Ascending aorta (tissue), 2 donors: ENCODE data around the gene KCNIP4. TPM values are rescaled to one million over a fixed set of nuclear protein-coding genes. Genes with fewer than 3 reads are reported as not detected.

Source experiments
- DNase-seq, 2 donors: peaks; one replicate each; pipeline ENCODE4 v3.0.0-alpha.2; 2019; ENCODE audit warnings: low spot score in 2 of 2
- H3K27ac ChIP-seq, 2 donors: fragments of 200-600 bp; sonication (generic); one replicate each; pipeline ENCODE4 v1.5.1; 2016 to 2017; ENCODE audit warnings: mild to moderate bottlenecking in 1 of 2
- H3K27me3 ChIP-seq: fragments of 200-600 bp; sonication (generic); one replicate; pipeline ENCODE4 v1.5.1; 2017
- H3K36me3 ChIP-seq, 2 donors: fragments of 200-600 bp; sonication (generic); one replicate each; pipeline ENCODE4 v1.5.1; 2016
- H3K4me1 ChIP-seq, 2 donors: fragments of 200-600 bp; sonication (generic); one replicate each; pipeline ENCODE4 v1.5.1; 2016 to 2017; ENCODE audit warnings: mild to moderate bottlenecking in 1 of 2
- H3K4me3 ChIP-seq, 2 donors: fragments of 200-600 bp; sonication (generic); one replicate each; pipeline ENCODE4 v1.5.1; 2016 to 2017; ENCODE audit warnings: mild to moderate bottlenecking in 1 of 2
- H3K9me3 ChIP-seq, 2 donors: fragments of 200-600 bp; sonication (generic); one replicate each; pipeline ENCODE4 v1.5.1; 2016
- CTCF ChIP-seq, 3 experiments: fragments of 200-600 bp in 2 of 3; fragments of 450-650 bp in 1 of 3; sonication (generic) in 2 of 3; IDR thresholded peaks; one replicate each; pipeline ENCODE4 v1.5.1; 2016 to 2019; ENCODE audit warnings: antibody characterized with exemption in 3 of 3, mild to moderate bottlenecking in 1 of 3, moderate library complexity in 1 of 3
- intact Hi-C: fragments of 100-400 bp; cut with DNase I; formaldehyde crosslinking; loops from one replicate; pipeline ENCODE4 v1.15.1; 2023
- total RNA-seq: library from RNA; depleted of rRNA; stranded (reverse); fragments of >200 nt; gene quantifications from one replicate; pipeline ENCODE4 v1.1.0, GENCODE V29; 2016

KCNIP4 gene
- total RNA-seq, 1 donor from 2014 or later, result not detected

- Histone ChIP-seq H3K36me3 (no peaks in the 10 kb centered on the region), H3K27me3 (no peaks in the 10 kb centered on the region), H3K4me1 (no peaks in the 10 kb centered on the region), H3K9me3 (no peaks in the 10 kb centered on the region), H3K27ac (no peak overlapping the region), H3K4me3 (no peak overlapping the region)
- no peak for DNase-seq
- intact Hi-C loops, result no loop called here
- TF ChIP-seq CTCF (IDR thresholded peaks at IDR 0.05), result no peak
Measured at GRCh38 chr4:21752616-21753015, 196.0 kb downstream of the KCNIP4 start.

DNA sequence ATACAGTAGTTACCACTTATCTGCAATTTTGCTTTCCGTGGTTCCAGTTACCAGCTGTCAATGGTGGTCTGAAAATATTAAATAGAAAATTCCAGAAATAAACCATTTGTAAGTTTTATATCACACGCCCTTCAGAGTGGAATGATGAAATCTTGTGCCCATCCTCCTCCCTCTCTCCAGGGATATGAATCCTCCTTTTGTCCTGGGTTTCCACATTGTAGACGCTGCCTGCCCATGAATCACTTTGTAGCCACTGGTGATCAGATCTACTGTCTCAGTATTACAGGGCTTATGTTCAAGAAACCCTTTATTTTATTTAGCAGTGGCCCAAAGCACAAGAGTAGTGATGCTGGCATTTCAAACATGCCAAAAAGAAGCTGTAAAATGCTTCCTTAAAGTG lies 198.6 kb downstream of the KCNIP4 start:
- H3K36me3 ChIP-seq, result no peaks in the 10 kb centered on the region
- TF ChIP-seq CTCF (IDR thresholded peaks at IDR 0.05), result no peak
- no peaks in the 10 kb centered on the region for H3K27me3 ChIP-seq
- DNase-seq, result no peak
- H3K27ac ChIP-seq, result no peak overlapping the region
- H3K9me3 ChIP-seq, result no peaks in the 10 kb centered on the region
- H3K4me3 ChIP-seq, result no peak overlapping the region
- H3K4me1 ChIP-seq, result no peaks in the 10 kb centered on the region
- intact Hi-C loops, result no loop called here

DNA sequence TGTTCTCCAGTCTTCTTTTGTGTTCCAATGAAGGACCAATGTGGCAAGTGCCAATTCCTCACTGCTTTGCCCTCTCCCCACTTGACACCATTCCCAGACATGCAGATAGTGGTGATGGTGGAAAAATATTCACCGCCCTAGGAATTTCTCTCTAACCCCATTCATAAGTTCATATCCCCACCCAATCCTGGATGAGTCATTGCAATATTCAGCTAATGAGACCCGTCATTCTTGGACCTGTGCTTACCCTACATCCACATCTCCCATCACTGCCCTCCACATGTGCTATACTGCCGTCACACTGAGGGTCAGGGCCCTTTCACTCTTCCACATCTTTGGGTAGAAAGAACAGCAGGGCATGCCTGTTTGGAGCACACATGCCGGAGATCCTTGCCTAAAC lies 199.2 kb downstream of the KCNIP4 start:
- Histone ChIP-seq H3K27me3 (no peaks in the 10 kb centered on the region), H3K4me3 (no peak overlapping the region), H3K27ac (no peak overlapping the region), H3K9me3 (no peaks in the 10 kb centered on the region), H3K4me1 (no peaks in the 10 kb centered on the region), H3K36me3 (no peaks in the 10 kb centered on the region)
- intact Hi-C loops, result no loop called here
- TF ChIP-seq CTCF (IDR thresholded peaks at IDR 0.05), result no peak
- no peak for DNase-seq

GRCh38 chr4:21744046-21744445 lies 204.5 kb downstream of the KCNIP4 start:
- no peak for TF ChIP-seq CTCF (IDR thresholded peaks at IDR 0.05)
- H3K27ac ChIP-seq, result no peak overlapping the region

DNA sequence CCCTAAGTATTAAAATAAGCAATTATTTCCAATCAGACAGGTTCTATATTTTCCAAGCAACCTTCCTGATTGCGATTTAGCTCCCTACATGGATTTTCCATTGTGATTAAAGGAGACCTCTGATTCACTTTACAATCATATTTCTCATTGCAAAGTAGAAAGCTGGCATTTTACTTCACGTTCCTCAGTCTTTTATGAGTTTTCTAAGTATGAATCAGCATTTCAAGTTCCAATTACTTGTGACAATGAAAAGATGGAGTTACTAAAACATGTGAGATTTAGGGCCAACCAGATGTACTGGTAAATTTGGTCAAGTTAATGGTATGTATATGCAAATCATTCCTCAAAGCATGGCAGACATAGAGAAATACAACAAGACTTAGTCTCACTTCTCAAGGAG lies 206.2 kb downstream of the KCNIP4 start:
- Histone ChIP-seq H3K9me3 (no peaks in the 10 kb centered on the region), H3K27me3 (no peaks in the 10 kb centered on the region), H3K27ac (no peak overlapping the region), H3K4me1 (no peaks in the 10 kb centered on the region), H3K4me3 (no peak overlapping the region), H3K36me3 (no peaks in the 10 kb centered on the region)
- no peak for DNase-seq
- intact Hi-C loops, result no loop called here
- no peak for TF ChIP-seq CTCF (IDR thresholded peaks at IDR 0.05)

More at GRCh38 chr4:21744046-21744445, 204.5 kb downstream of the KCNIP4 start:
- no peak overlapping the region for H3K4me3 ChIP-seq
- intact Hi-C loops, result no loop called here
- H3K9me3 ChIP-seq, result no peaks in the 10 kb centered on the region
- H3K36me3 ChIP-seq, result no peaks in the 10 kb centered on the region
- no peaks in the 10 kb centered on the region for H3K4me1 ChIP-seq
- DNase-seq, result no peak
- no peaks in the 10 kb centered on the region for H3K27me3 ChIP-seq

DNA sequence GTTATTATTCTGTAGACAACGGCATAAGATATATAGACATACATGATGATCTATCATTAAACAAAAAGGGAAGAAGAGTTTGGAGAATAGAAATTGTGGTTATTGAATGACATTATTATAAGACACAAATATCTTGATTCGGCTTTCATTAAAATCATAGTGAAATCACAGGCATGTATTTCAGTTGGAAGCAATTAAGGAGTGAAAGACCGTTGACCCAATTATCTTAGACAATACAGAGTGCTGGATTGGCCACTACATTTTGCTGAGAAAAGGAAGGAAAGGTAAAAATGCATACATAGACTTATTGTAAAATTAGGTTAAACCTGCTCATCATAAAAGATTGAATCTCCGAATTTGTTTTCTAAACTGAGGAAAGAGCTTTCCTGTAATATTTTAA lies 209.8 kb downstream of the KCNIP4 start:
- H3K4me1 ChIP-seq, result no peaks in the 10 kb centered on the region
- no peaks in the 10 kb centered on the region for H3K9me3 ChIP-seq
- no peaks in the 10 kb centered on the region for H3K27me3 ChIP-seq
- H3K36me3 ChIP-seq, result no peaks in the 10 kb centered on the region
- no peak overlapping the region for H3K4me3 ChIP-seq
- H3K27ac ChIP-seq, result no peak overlapping the region
- TF ChIP-seq CTCF (IDR thresholded peaks at IDR 0.05), result no peak
- intact Hi-C loops, result no loop called here
- DNase-seq, result no peak
